ENCODE measurements around the gene ILF2. TPM values are rescaled to one million over a fixed set of nuclear protein-coding genes. Genes with fewer than 3 reads are reported as not detected.
A peak's percentile ranks its signal among the peaks of the same experiment; 100 is the strongest.
"Not testable (repeated sequence)": the region's sequence is repeated elsewhere in the genome, so short reads cannot be mapped to it uniquely, and the experiment has no call there.

The ILF2 gene
- total RNA-seq, 2 experiments from 2014 or later: 141 to 142 TPM

DNA sequence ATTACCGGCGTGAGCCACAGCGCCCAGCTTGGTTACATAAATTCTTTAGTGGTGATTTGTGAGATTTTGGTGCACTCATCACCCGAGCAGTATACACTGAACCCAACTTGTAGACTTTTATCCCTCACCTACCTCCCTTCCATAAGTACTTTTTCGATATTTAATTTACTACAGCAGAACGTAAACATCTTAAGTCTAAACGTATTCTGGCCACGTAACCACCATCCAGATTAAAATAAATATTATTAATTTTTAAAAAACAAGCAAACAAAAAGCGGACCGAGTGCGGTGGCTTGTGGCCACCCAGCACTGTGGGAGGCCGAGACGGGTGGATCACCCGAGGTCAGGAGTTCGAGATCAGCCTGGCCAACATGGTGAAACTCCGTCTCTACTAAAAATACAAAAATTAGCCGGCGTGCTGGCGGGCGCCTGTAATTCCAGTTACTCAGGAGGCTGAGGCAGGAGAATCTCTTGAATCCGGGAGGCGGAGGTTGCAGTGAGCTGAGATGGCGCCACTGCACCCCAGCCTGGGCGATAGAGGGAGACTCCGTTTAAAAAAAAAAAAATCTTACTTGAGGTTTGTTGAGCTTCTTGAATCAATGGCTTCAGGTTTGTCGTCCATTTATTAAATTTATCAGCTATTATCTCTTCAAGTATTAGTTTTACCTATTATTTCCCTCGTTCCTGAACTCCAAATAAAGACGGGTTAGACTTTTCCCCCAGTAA, 998 bp upstream of the ILF2 start:
- H3K27me3 Mint-ChIP-seq, H3K4me3 Mint-ChIP-seq, H3K9me3 Mint-ChIP-seq: not testable (repeated sequence)
- Mint-ChIP-seq H3K4me1 (peaks cover 23% of the 10 kb centered on the region), H3K27ac (peak overlapping the region; percentile 85), H3K36me3 (peaks cover 29% of the 10 kb centered on the region)
- POLR2A ChIA-PET: interaction anchor here (0.9 to 3.0 kb wide), 8 partner anchors 12 to 318 kb away, joined by 3 to 28 read pairs (median 5); partner anchors contain the start of genes CHTOP, INTS3, SLC27A3 and SNAPIN
- DNase-seq (peak; percentile 70), ATAC-seq (ENCODE audit: low read depth) (peak; percentile 25)

DNA sequence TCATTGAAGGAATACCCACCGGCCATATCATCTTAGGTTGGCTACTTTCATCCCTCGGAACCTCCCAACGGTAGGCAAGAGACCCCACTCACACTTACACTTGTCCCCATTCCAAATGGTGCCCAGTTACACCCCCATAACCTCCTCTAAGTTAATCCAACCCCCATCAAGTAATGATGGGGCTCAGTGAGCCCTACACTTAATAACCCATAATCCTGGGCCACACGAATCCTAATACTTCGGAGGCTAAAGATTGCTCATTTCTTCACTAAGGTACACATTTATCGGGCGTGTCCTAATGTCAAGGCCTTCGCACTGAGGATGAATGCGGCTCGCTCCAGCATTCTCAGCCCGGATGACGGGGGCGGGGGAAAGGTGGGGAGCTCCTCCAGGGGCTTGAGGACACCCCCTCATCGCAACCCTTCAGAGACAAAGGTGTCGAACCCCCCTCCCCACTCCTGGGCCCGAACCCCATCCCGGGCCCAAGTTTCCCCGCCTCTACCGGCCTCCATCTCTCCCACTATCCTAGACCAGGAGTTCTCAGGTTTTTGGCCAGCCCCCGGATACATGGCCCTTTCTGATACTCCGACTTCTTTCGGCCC, 435 bp downstream of the ILF2 start:
- H3K27ac Mint-ChIP-seq: no peak overlapping the region
- H3K9me3 Mint-ChIP-seq: no peaks in the 10 kb centered on the region
- no peak overlapping the region for H3K4me3 Mint-ChIP-seq
- peaks cover 34% of the 10 kb centered on the region for H3K36me3 Mint-ChIP-seq
- no peaks in the 10 kb centered on the region for H3K27me3 Mint-ChIP-seq
- ATAC-seq (ENCODE audit: low read depth): peak; percentile 1
- DNase-seq: no peak
- POLR2A ChIA-PET: interaction anchor here (2.1 to 3.0 kb wide), 3 partner anchors 11 to 317 kb away, joined by 8 to 28 read pairs (median 13); partner anchors contain the start of genes CHTOP and SNAPIN
- peaks cover 25% of the 10 kb centered on the region for H3K4me1 Mint-ChIP-seq

DNA sequence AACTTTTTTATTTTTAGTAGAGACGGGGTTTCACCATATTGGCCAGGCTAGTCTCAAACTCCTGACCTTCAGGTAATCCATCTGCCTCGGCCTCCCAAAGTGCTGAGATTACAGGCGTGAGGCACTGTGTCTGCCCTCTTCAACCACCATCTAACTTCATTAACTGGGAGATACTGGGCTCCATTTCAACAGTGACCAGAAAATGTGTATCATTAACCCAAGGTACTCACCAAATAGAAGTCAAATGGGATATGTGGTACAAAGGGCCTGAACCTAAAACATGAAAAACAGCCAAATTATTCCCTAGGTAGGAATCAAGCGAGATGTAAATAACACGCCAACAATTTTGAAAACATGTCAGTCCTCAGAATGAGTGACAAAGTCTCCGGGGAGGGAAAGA, 1.2 kb downstream of the ILF2 start:
- Mint-ChIP-seq H3K9me3 (no peaks in the 10 kb centered on the region), H3K36me3 (peaks cover 42% of the 10 kb centered on the region), H3K27me3 (no peaks in the 10 kb centered on the region), H3K27ac (no peak overlapping the region), H3K4me3 (no peak overlapping the region), H3K4me1 (peaks cover 25% of the 10 kb centered on the region)
- ATAC-seq (ENCODE audit: low read depth) (no peak), DNase-seq (no peak)
- POLR2A ChIA-PET: interaction anchor here (0.7 to 3.4 kb wide), 4 partner anchors 10 to 253 kb away, joined by 3 to 10 read pairs (median 5); partner anchors contain the start of genes CHTOP and GATAD2B

DNA sequence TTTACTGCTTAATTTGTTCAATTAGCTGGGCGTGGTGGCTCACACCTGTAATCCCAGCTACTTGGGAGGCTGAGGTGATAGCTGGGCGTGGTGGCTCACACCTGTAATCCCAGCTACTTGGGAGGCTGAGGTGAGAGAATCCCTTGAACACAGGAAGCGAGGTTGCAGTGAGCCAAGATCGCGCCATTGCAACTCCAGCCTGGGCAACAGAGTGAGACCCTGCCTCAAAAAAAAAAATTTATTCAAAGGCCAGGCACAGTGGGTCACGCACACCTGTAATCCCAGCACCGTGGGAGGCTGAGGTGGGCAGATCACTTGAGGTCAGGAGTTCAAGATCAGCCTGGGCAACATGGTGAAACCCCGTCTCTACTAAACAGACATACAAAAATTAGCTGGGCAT, 2.1 kb downstream of the ILF2 start:
- ATAC-seq (ENCODE audit: low read depth); H3K9me3 Mint-ChIP-seq; DNase-seq; H3K27me3 Mint-ChIP-seq; H3K4me3 Mint-ChIP-seq; H3K27ac Mint-ChIP-seq: not testable (repeated sequence)
- Mint-ChIP-seq H3K4me1 (peaks cover 25% of the 10 kb centered on the region), H3K36me3 (peaks cover 47% of the 10 kb centered on the region)
- POLR2A ChIA-PET: interaction anchor here (1.5 to 3.4 kb wide), 2 partner anchors 9 to 34 kb away, joined by 7 to 10 read pairs; partner anchors contain the start of gene CHTOP

DNA sequence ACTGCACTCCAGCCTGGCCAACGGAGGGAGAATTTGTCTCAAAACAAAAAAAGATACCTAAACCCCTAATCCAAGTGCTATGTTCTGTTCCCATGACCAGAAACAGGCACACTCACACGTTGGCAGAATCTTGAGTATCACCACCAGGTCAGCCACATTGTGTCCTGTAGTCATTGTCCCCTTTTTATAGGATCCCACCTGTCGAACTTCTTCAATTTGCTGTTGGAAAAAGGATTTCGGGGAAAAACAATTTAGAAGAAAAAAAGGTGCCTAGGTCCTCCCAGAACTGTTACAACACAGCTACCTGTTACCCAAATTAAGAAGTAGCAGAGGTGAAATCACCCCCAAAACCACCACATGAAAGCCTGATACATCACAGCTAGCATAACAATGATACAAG, 3.4 kb downstream of the ILF2 start:
- DNase-seq: no peak
- POLR2A ChIA-PET: interaction anchor here (0.9 to 3.4 kb wide), 4 partner anchors 27 to 323 kb away, joined by 3 to 10 read pairs (median 4); partner anchors contain the start of genes CHTOP and RPS27
- H3K27me3 Mint-ChIP-seq: no peaks in the 10 kb centered on the region
- H3K4me1 Mint-ChIP-seq: peaks cover 25% of the 10 kb centered on the region
- H3K9me3 Mint-ChIP-seq: no peaks in the 10 kb centered on the region
- peak overlapping the region; percentile 45 for H3K27ac Mint-ChIP-seq
- H3K4me3 Mint-ChIP-seq: no peak overlapping the region
- H3K36me3 Mint-ChIP-seq: peaks cover 51% of the 10 kb centered on the region
- no peak for ATAC-seq (ENCODE audit: low read depth)

DNA sequence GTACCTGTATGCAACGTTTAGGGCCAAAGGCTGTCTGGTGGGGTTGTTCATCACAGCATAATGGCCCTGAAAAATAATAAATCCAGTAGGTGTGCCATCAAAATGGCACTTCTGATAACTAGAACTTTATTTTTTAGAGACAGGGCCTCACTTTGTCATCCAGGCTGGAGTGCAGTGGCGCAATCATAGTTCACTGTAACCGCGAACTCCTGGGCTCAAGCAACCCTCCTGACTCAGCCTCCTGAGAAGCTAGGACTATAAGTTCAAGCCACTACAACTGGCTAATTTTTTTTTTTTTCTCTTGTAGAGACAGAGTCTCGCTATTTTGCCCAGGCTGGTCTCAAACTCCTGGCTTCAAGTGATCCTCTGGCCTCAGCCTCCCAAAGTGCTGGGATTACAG, 7.6 kb downstream of the ILF2 start:
- Mint-ChIP-seq H3K36me3 (peaks cover 41% of the 10 kb centered on the region), H3K27me3 (no peaks in the 10 kb centered on the region), H3K4me1 (peaks cover 23% of the 10 kb centered on the region), H3K27ac (no peak overlapping the region), H3K9me3 (no peaks in the 10 kb centered on the region), H3K4me3 (no peak overlapping the region)
- POLR2A ChIA-PET: no interaction called here
- DNase-seq (peak; percentile 2), ATAC-seq (ENCODE audit: low read depth) (no peak)

DNA sequence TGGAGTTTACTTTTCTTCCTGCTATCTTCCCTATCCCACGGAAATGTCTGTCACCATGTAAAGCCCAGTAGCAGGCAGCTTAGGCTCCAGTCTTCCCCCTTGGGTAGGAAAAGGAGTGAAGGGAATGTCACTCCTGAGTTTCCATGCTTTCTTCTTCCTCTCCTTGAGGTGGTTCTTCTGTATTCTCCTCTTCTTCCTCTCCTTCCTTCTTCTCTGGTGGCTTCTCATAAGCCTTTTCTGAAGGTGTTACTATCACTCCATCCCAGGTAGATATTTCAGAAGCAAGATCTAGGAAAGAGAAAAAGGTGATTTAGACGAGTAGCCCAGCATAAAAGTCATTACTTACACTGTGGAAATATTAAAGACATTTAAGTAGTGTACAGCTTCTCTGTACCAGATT, 8.5 kb downstream of the ILF2 start:
- H3K27me3 Mint-ChIP-seq: no peaks in the 10 kb centered on the region
- peaks cover 32% of the 10 kb centered on the region for H3K36me3 Mint-ChIP-seq
- DNase-seq (peak; percentile 1), ATAC-seq (ENCODE audit: low read depth) (no peak)
- H3K27ac Mint-ChIP-seq: peak overlapping the region; percentile 44
- H3K9me3 Mint-ChIP-seq: no peaks in the 10 kb centered on the region
- peaks cover 19% of the 10 kb centered on the region for H3K4me1 Mint-ChIP-seq
- H3K4me3 Mint-ChIP-seq: no peak overlapping the region
- POLR2A ChIA-PET: interaction anchor here (1.8 kb wide), 1 partner anchor 28 kb away, joined by 12 read pairs; the partner anchor contains the start of gene CHTOP

DNA sequence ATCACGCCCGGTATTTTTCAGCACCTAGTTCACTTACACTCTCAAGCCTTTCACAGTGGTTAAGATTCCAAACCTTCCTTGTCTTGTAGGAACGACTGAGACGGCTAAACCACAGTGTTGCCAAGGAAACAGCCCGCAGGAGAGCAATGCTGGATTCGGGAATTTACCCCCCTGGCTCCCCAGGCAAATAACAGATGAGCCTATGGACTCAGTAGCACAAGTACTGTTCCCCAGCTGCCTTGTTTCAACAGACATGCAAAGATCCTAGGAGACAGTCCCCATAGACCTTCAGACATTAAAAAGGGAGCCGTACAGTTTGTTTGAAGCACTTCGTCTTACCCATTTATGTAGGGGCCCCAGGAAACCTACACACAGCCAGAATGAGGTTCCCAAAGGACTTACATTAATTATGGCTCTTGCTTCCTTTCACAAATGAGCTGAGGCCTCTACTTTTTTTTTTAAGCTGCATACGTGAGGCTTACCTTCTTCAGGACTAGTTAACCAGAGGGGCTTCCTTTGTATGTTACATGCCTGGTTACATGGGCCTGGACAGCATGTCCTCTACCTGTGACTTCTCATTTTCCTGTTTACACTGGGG, 9.6 kb downstream of the ILF2 start:
- H3K27me3 Mint-ChIP-seq: no peaks in the 10 kb centered on the region
- no peak overlapping the region for H3K27ac Mint-ChIP-seq
- ATAC-seq (ENCODE audit: low read depth) (no peak), DNase-seq (peak; percentile 3)
- peaks cover 19% of the 10 kb centered on the region for H3K4me1 Mint-ChIP-seq
- POLR2A ChIA-PET: interaction anchor here (1.8 kb wide), 1 partner anchor 27 kb away, joined by 12 read pairs; the partner anchor contains the start of gene CHTOP
- H3K4me3 Mint-ChIP-seq: no peak overlapping the region
- no peaks in the 10 kb centered on the region for H3K9me3 Mint-ChIP-seq
- peaks cover 29% of the 10 kb centered on the region for H3K36me3 Mint-ChIP-seq

DNA sequence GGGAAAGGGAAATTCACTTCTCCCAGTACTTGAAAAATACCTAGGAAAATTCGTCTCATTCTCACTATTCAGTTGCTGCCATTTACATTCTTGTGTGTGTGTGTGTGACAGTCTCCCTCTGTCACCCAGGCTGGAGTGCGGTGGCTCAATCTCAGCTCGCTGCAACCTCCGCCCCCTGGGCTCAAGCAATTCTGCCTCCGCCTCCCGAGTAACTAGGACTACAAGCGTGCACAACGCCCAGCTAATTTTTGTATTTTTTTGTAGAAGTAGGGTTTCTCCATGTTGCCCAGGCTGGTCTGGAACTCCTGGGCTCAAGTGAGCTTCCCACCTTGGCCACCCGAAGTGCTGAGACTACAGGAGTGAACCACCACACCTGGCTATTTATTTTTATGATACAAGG, 11.1 kb downstream of the ILF2 start:
- Mint-ChIP-seq H3K27me3 (no peaks in the 10 kb centered on the region), H3K27ac (peak overlapping the region; percentile 89), H3K36me3 (peaks cover 19% of the 10 kb centered on the region), H3K9me3 (no peaks in the 10 kb centered on the region), H3K4me1 (peaks cover 18% of the 10 kb centered on the region), H3K4me3 (peak overlapping the region; percentile 95)
- DNase-seq (peak; percentile 25), ATAC-seq (ENCODE audit: low read depth) (no peak)
- POLR2A ChIA-PET: interaction anchor here (1.4 to 2.3 kb wide), 6 partner anchors 9 to 68 kb away, joined by 5 to 16 read pairs (median 6); partner anchors contain the start of genes CHTOP, ILF2 and INTS3

DNA sequence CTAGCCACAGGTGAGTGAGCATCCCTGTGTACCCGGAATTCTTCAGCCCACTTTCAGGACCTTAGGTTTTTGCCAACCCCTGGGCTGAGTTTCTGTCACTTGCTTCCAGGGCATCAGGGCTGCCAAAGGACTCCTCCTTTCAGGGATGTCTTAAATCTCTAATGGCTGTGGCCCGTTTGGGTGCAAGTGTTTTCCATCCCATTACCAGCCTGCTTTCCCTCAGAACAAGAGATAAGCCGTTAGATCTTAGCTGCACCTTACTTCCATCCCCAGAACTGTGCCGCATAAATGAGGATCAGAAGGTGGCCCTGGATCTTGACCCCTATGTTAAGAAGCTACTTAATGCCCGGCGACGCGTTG, 11.6 kb downstream of the ILF2 start:
- H3K4me3 Mint-ChIP-seq: peak overlapping the region; percentile 95
- ATAC-seq (ENCODE audit: low read depth) (no peak), DNase-seq (no peak)
- H3K36me3 Mint-ChIP-seq: peaks cover 17% of the 10 kb centered on the region
- no peaks in the 10 kb centered on the region for H3K9me3 Mint-ChIP-seq
- H3K27me3 Mint-ChIP-seq: no peaks in the 10 kb centered on the region
- POLR2A ChIA-PET: interaction anchor here (0.6 to 2.3 kb wide), 11 partner anchors 10 to 331 kb away, joined by 3 to 16 read pairs (median 5); partner anchors contain the start of genes CHTOP, ILF2, INTS3 and RPS27
- H3K27ac Mint-ChIP-seq: peak overlapping the region; percentile 89
- peaks cover 18% of the 10 kb centered on the region for H3K4me1 Mint-ChIP-seq

DNA sequence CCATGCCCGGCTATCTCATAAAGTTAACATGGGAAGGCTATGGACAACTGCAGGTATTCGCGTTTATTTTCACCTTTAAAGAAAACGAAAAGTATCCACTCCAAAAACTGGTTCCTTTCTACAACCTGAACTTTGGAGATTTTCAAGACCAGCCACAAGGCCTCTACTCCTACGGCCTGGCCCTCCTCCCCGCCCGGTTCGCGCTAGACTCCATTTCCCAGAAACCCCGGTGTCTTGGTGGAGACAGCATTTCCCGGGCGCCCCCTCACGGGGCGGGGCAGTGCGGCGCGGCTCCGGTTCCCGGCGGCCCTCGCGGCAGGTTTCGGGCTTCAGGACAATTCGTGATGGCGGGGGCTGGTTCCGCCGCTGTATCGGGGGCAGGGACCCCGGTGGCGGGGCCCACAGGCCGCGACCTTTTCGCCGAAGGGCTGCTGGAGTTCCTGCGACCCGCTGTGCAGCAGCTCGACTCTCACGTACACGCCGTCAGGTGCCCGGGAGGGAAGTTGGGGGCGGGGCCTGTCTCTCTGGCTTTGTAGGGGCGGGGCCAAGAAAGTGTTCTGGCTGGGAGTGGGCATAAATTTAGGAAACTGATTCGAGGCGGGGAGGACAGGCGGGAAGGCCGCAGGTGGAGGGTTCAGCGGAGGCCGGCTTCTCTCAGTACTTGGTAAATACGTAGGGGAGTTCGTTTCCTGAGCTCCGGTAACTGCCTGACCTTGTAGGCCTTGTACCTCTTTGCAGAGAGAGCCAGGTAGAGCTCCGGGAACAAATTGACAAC, 12.2 kb downstream of the ILF2 start, which contains the start of gene SNAPIN:
Gene SNAPIN (plus strand): TSS at position 304 of the 775 bp plus-strand sequence. CDS start 41 bp downstream, at position 345.
- Mint-ChIP-seq H3K9me3 (no peaks in the 10 kb centered on the region), H3K36me3 (peaks cover 13% of the 10 kb centered on the region), H3K4me3 (peak within 1 kb of the TSS; percentile 95), H3K4me1 (peaks cover 18% of the 10 kb centered on the region), H3K27me3 (no peaks in the 10 kb centered on the region), H3K27ac (peak within 1 kb of the TSS; percentile 89)
- DNase-seq: peak; percentile 95
- POLR2A ChIA-PET: interaction anchor here (0.6 to 2.3 kb wide), 12 partner anchors 10 to 332 kb away, joined by 3 to 16 read pairs (median 5); partner anchors contain the start of genes CHTOP, ILF2, INTS3 and RPS27
- peak; percentile 100 for ATAC-seq (ENCODE audit: low read depth)

DNA sequence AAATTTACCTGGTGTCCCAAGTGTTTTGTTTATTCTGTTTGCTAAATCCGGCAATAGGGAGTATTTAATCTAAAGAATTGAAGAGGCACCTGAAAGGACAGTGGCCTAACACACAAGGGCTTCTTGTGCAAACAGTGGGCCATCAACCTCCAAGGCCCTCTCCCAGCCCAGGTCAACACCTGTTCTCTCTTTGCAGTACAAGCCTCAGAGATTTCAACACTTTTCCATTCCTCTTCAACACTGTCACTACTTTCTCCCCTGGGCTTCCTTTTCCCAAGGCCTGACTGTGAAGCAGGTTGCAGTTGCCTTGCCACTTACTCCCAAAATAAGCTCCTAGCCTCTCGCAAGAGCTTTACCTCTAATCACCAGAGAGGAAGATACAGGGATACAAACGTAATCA, 15.5 kb downstream of the ILF2 start:
- POLR2A ChIA-PET: interaction anchor here (2.1 kb wide), 1 partner anchor 21 kb away, joined by 11 read pairs; the partner anchor contains the start of gene CHTOP
- DNase-seq (peak; percentile 7), ATAC-seq (ENCODE audit: low read depth) (no peak)
- H3K27ac Mint-ChIP-seq: no peak overlapping the region
- H3K9me3 Mint-ChIP-seq: no peaks in the 10 kb centered on the region
- peaks cover 13% of the 10 kb centered on the region for H3K4me1 Mint-ChIP-seq
- no peaks in the 10 kb centered on the region for H3K27me3 Mint-ChIP-seq
- no peak overlapping the region for H3K4me3 Mint-ChIP-seq
- H3K36me3 Mint-ChIP-seq: no peaks in the 10 kb centered on the region
